Ectodermal cell (in vitro differentiated cells): ENCODE results near the gene AXDND1.

ENCODE experiments used
- H3K27ac ChIP-seq: 2 replicates; pipeline ENCODE4 v1.7.0; 2013; ENCODE audit warnings: mild to moderate bottlenecking, low read depth, low read length; ENCODE audit not compliant: insufficient read depth, poor library complexity, severe bottlenecking
- H3K27me3 ChIP-seq: 2 replicates; pipeline ENCODE4 v1.7.0; 2013; ENCODE audit warnings: mild to moderate bottlenecking, low read length; ENCODE audit not compliant: insufficient read depth, control insufficient read depth, poor library complexity, severe bottlenecking
- H3K36me3 ChIP-seq: one replicate; pipeline ENCODE4 v1.7.0; 2013; ENCODE audit warnings: low read length; ENCODE audit not compliant: control insufficient read depth, insufficient read depth
- H3K4me1 ChIP-seq: one replicate; pipeline ENCODE4 v1.7.0; 2013; ENCODE audit warnings: low read length; ENCODE audit not compliant: control insufficient read depth, insufficient read depth
- H3K4me3 ChIP-seq: 2 replicates; pipeline ENCODE4 v1.7.0; 2013; ENCODE audit warnings: low read depth, low read length, control low read depth; ENCODE audit not compliant: insufficient read depth
- H3K9me3 ChIP-seq: 2 replicates; pipeline ENCODE4 v1.7.0; 2013; ENCODE audit warnings: mild to moderate bottlenecking, low read length, moderate library complexity; ENCODE audit not compliant: control insufficient read depth
- WGBS, 2 experiments: methylation state at CpG; one replicate each; pipeline ENCODE4 v1.1.7; 2013; ENCODE audit warnings: missing lambda C conversion rate in 2 of 2; 5-methylcytosine and 5-hydroxymethylcytosine counted together

Gene AXDND1

GRCh38 chr1:179588425-179589024 is 222.8 kb downstream of the AXDND1 start:
- no peak overlapping the region for H3K4me3 ChIP-seq
- no peaks in the 10 kb centered on the region for H3K9me3 ChIP-seq
- H3K27me3 ChIP-seq = peaks cover 25% of the 10 kb centered on the region
- H3K27ac ChIP-seq = no peak overlapping the region
- no peaks in the 10 kb centered on the region for H3K36me3 ChIP-seq
- H3K4me1 ChIP-seq = no peaks in the 10 kb centered on the region
- 97% methylated on average over 18 of the region's 18 CpGs for WGBS, 2 experiments

- no peak overlapping the region for H3K27ac ChIP-seq
- H3K4me1 ChIP-seq = no peaks in the 10 kb centered on the region
- WGBS, 2 experiments = 93 to 98% methylated on average over 4 of the region's 4 CpGs
- no peak overlapping the region for H3K4me3 ChIP-seq
- peaks cover 25% of the 10 kb centered on the region for H3K27me3 ChIP-seq
- no peaks in the 10 kb centered on the region for H3K36me3 ChIP-seq
- no peaks in the 10 kb centered on the region for H3K9me3 ChIP-seq
Observed at GRCh38 chr1:179589509-179589908, 223.7 kb downstream of the AXDND1 start.

GRCh38 chr1:179590671-179591070 is 224.9 kb downstream of the AXDND1 start:
- Histone ChIP-seq H3K36me3 (no peaks in the 10 kb centered on the region), H3K27me3 (peaks cover 13% of the 10 kb centered on the region), H3K27ac (no peak overlapping the region), H3K4me3 (no peak overlapping the region), H3K4me1 (no peaks in the 10 kb centered on the region), H3K9me3 (no peaks in the 10 kb centered on the region)
- 88 to 93% methylated on average over 9 to 11 of the region's 11 CpGs for WGBS, 2 experiments

GRCh38 chr1:179591253-179591591 is 225.5 kb downstream of the AXDND1 start:
- 93 to 96% methylated on average over 7 of the region's 7 CpGs for WGBS, 2 experiments
- Histone ChIP-seq H3K4me3 (no peak overlapping the region), H3K36me3 (no peaks in the 10 kb centered on the region), H3K27me3 (peaks cover 9% of the 10 kb centered on the region), H3K9me3 (no peaks in the 10 kb centered on the region), H3K4me1 (no peaks in the 10 kb centered on the region), H3K27ac (no peak overlapping the region)

GRCh38 chr1:179591592-179592580 is 226.1 kb downstream of the AXDND1 start, which contains the start of gene TDRD5:
Gene TDRD5 (plus strand): TSS chr1:179591832. CDS start chr1:179592616, 784 bp downstream.
- H3K27ac ChIP-seq = no peak within 1 kb of the TSS

GRCh38 chr1:179598631-179599030 is 232.9 kb downstream of the AXDND1 start:
- Histone ChIP-seq H3K27ac (no peak overlapping the region), H3K4me1 (no peaks in the 10 kb centered on the region), H3K4me3 (no peak overlapping the region), H3K27me3 (no peaks in the 10 kb centered on the region), H3K36me3 (no peaks in the 10 kb centered on the region), H3K9me3 (no peaks in the 10 kb centered on the region)
- 100% methylated on average over 1 of the region's 1 CpG; no CpG with 5 or more reads in 1 of the 2 experiments for WGBS, 2 experiments

More at GRCh38 chr1:179591592-179592580, 226.1 kb downstream of the AXDND1 start, which contains the start of gene TDRD5:
- WGBS, 2 experiments = 93% methylated on average over 75 of the region's 75 CpGs
- no peaks in the 10 kb centered on the region for H3K4me1 ChIP-seq
- H3K27me3 ChIP-seq = peaks cover 3% of the 10 kb centered on the region
- H3K4me3 ChIP-seq = no peak within 1 kb of the TSS
- H3K36me3 ChIP-seq = no peaks in the 10 kb centered on the region
- H3K9me3 ChIP-seq = no peaks in the 10 kb centered on the region

- H3K27me3 ChIP-seq = no peaks in the 10 kb centered on the region
- no peaks in the 10 kb centered on the region for H3K36me3 ChIP-seq
- H3K4me3 ChIP-seq = no peak overlapping the region
- H3K4me1 ChIP-seq = no peaks in the 10 kb centered on the region
- H3K9me3 ChIP-seq = no peaks in the 10 kb centered on the region
- H3K27ac ChIP-seq = no peak overlapping the region
Observed at GRCh38 chr1:179599623-179600249, 234.0 kb downstream of the AXDND1 start.

GRCh38 chr1:179601093-179601492 is 235.3 kb downstream of the AXDND1 start:
- 81 to 84% methylated on average over 1 of the region's 1 CpG for WGBS, 2 experiments
- Histone ChIP-seq H3K36me3 (no peaks in the 10 kb centered on the region), H3K27ac (no peak overlapping the region), H3K4me3 (no peak overlapping the region), H3K4me1 (no peaks in the 10 kb centered on the region), H3K27me3 (no peaks in the 10 kb centered on the region), H3K9me3 (no peaks in the 10 kb centered on the region)
